Activated CD4-positive, alpha-beta T cell treated with anti-CD3 and anti-CD28 coated beads for 36 hours (primary cell): Measurements from ENCODE around the gene RACGAP1. TPM values are rescaled to one million over a fixed set of nuclear protein-coding genes. Genes with fewer than 3 reads are reported as not detected.

ENCODE experiments used
- ATAC-seq: fragments of 200-7000 bp; cut with Tn5 transposase; one replicate; pipeline ENCODE4 v1.10.0; 2021; ENCODE audit warnings: mild to moderate bottlenecking, moderate library complexity
- CTCF ChIA-PET: fragments of 350-600 bp; sonication (Branson Sonifier 250); formaldehyde crosslinking; loops from one replicate; lab custom pipeline; 2021; ENCODE audit warnings: antibody characterized with exemption; lab: Charles Lee
- POLR2A ChIA-PET: fragments of 350-600 bp; sonication (Branson Sonifier 250); formaldehyde crosslinking; loops from one replicate; lab custom pipeline; 2021; ENCODE audit warnings: antibody characterized with exemption, inconsistent platforms; lab: Charles Lee
- DNase-seq: peaks from one replicate; pipeline ENCODE4 v3.0.0-alpha.2; 2020
- H3K27ac Mint-ChIP-seq: one replicate; pipeline ENCODE4 v1.8.0; 2021; ENCODE audit warnings: mixed read lengths
- H3K27me3 Mint-ChIP-seq: one replicate; pipeline ENCODE4 v1.8.0; 2021; ENCODE audit warnings: mixed read lengths
- H3K36me3 Mint-ChIP-seq: one replicate; pipeline ENCODE4 v1.8.0; 2021; ENCODE audit warnings: low read depth, mixed read lengths
- H3K4me1 Mint-ChIP-seq: one replicate; pipeline ENCODE4 v1.8.0; 2021; ENCODE audit warnings: mixed read lengths
- H3K4me3 Mint-ChIP-seq: one replicate; pipeline ENCODE4 v1.8.0; 2021; ENCODE audit warnings: mild to moderate bottlenecking, moderate library complexity, mixed read lengths
- H3K9me3 Mint-ChIP-seq: one replicate; pipeline ENCODE4 v1.8.0; 2021; ENCODE audit warnings: low read depth, mixed read lengths
- intact Hi-C, 2 experiments: fragments of 100-400 bp; cut with DNase I in 1 of 2; cut with micrococcal nuclease in 1 of 2; formaldehyde crosslinking; loops; one replicate each; pipeline versions ENCODE4 v1.14.2 to v1.15.1; 2022 to 2024; cut with DNase I, micrococcal nuclease
- total RNA-seq, 2 experiments: library from RNA; stranded (reverse); gene quantifications; one replicate each; pipeline ENCODE4 v1.2.3, GENCODE V29; 2021

RACGAP1 gene
- total RNA-seq, 2 experiments from 2014 or later: 99.7 to 118 TPM

DNA sequence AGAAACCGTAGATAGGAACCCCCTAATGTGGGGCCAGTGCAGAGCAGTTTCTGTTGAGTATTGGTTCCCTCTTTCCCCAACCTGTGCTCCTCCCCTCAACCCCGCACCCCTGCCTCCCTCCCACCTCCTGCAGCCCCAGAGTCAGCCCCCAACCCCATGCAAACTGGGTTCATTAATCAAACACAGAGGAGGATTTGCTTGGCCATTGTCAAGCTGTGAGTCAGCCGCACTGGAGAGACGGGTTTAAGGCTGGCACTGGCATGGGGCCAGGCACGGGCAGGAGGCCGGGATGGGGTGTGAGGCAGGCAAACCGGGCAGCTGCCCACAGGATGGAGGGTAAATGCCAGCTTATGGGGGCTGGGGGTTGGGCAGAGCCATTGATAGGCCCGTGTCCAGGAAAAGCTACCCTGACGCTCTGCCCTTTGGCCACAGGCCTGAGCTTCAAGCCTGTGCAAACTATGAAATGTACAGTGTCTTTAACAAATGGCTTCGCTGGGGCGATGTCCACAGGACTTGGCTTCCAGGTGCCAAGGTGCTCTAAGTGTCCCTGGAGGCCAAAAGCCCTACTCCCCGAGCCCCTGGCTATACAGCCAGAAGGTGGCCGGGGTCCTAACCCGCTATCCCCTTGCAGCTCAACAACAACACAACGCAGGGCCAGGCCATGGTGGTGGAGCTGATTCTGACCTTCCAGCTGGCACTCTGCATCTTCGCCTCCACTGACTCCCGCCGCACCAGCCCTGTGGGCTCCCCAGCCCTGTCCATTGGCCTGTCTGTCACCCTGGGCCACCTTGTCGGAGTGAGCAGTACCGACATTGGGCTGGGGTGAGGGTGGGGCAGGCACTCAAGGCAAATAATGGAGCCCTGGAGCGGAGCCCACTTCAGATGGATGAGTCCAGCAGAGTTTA lies 62.2 kb downstream of the RACGAP1 start:
- POLR2A ChIA-PET: no interaction called here
- CTCF ChIA-PET: interaction anchor here (0.6 to 1.8 kb wide), 9 partner anchors 15 to 125 kb away, joined by 3 to 7 read pairs (median 3); no protein-coding TSS in a partner anchor
- ATAC-seq (no peak), DNase-seq (no peak)
- Mint-ChIP-seq H3K27me3 (peaks cover 53% of the 10 kb centered on the region), H3K36me3 (no peaks in the 10 kb centered on the region), H3K9me3 (no peaks in the 10 kb centered on the region), H3K4me3 (no peak overlapping the region), H3K4me1 (peaks cover 5% of the 10 kb centered on the region), H3K27ac (no peak overlapping the region)
- intact Hi-C loops: no loop called here

GRCh38 chr12:49961993-49962764 lies 63.1 kb downstream of the RACGAP1 start:
- Mint-ChIP-seq H3K36me3 (no peaks in the 10 kb centered on the region), H3K27ac (no peak overlapping the region), H3K4me1 (peaks cover 5% of the 10 kb centered on the region), H3K27me3 (peaks cover 60% of the 10 kb centered on the region), H3K4me3 (no peak overlapping the region), H3K9me3 (no peaks in the 10 kb centered on the region)
- ATAC-seq: no peak
- intact Hi-C loops: no loop called here
- ChIA-PET POLR2A (no interaction called here), CTCF (interaction anchor here (0.8 to 1.8 kb wide), 4 partner anchors 17 to 108 kb away, joined by 3 to 7 read pairs (median 5); no protein-coding TSS in a partner anchor)
- DNase-seq: no peak

DNA sequence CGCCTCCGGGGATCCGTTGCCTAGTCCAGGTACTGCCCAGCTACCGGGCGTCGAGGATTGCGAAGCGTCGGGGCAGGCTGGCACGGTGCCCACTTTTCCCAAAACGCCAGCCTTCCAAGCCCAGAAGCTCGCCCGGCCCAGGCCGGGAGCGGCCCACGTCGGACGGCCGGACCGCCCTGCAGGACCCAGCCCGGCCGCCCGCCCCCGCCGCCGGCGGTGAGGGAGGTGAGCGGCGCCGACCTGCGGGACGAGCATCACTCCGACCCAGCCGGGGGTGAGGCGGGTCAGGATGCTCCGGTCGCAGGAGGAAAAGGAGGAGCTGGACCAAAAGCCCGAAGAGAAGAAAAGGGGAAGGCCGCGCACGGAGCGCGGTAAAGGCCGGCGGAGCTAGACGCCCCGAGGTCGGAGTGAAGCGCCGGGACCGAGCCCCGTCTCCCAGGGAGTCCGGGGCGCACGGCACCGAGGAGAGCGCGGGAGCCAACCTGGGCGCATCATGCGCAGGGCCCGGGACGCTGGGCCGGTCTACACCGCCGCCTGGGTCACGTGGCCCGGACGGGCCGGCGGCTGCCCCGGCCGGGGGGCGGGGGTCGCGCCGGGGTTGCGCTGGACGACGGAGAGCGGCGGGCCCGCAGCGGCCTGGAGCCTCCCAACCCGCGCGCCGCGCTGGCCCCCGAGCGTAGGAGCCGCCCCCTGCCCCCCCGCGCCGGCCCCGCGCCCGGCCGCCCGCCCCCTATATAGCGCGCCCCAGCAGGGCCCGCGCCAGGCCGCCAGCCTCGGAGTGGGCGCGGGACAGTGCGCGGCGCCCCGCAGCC lies 64.0 kb downstream of the RACGAP1 start, which contains the start of gene AQP5:
TSS of gene AQP5 (plus strand) at position 762 of the 812 bp plus-strand sequence. CDS start 146 bp downstream, outside the sequence.
- POLR2A ChIA-PET: no interaction called here
- H3K4me1 Mint-ChIP-seq: peaks cover 5% of the 10 kb centered on the region
- H3K27ac Mint-ChIP-seq: no peak within 1 kb of the TSS
- no peaks in the 10 kb centered on the region for H3K36me3 Mint-ChIP-seq
- H3K4me3 Mint-ChIP-seq: no peak within 1 kb of the TSS
- no peaks in the 10 kb centered on the region for H3K9me3 Mint-ChIP-seq
- H3K27me3 Mint-ChIP-seq: peaks cover 64% of the 10 kb centered on the region
- intact Hi-C loops: no loop called here
- peak; percentile 36 for ATAC-seq
- DNase-seq: no peak
- CTCF ChIA-PET: interaction anchor here (0.7 to 1.4 kb wide), 3 partner anchors 60 to 96 kb away, joined by 3 read pairs; no protein-coding TSS in a partner anchor

GRCh38 chr12:49960474-49961110 lies 64.7 kb downstream of the RACGAP1 start:
- Mint-ChIP-seq H3K4me3 (no peak overlapping the region), H3K27ac (no peak overlapping the region), H3K27me3 (peaks cover 60% of the 10 kb centered on the region), H3K36me3 (no peaks in the 10 kb centered on the region), H3K4me1 (peaks cover 5% of the 10 kb centered on the region), H3K9me3 (no peaks in the 10 kb centered on the region)
- ChIA-PET POLR2A (no interaction called here), CTCF (interaction anchor here (0.8 to 2.3 kb wide), 4 partner anchors 9 to 96 kb away, joined by 3 to 14 read pairs (median 3); no protein-coding TSS in a partner anchor)
- no peak for DNase-seq
- intact Hi-C loops: no loop called here
- no peak for ATAC-seq

GRCh38 chr12:49959685-49960473 lies 65.4 kb downstream of the RACGAP1 start:
- ChIA-PET CTCF (interaction anchor here (1.0 to 2.5 kb wide), 5 partner anchors 7 to 33 kb away, joined by 3 to 14 read pairs (median 3); no protein-coding TSS in a partner anchor), POLR2A (no interaction called here)
- ATAC-seq (no peak), DNase-seq (no peak)
- peaks cover 5% of the 10 kb centered on the region for H3K4me1 Mint-ChIP-seq
- H3K9me3 Mint-ChIP-seq: no peaks in the 10 kb centered on the region
- intact Hi-C loops: no loop called here
- H3K36me3 Mint-ChIP-seq: no peaks in the 10 kb centered on the region
- no peak overlapping the region for H3K27ac Mint-ChIP-seq
- H3K4me3 Mint-ChIP-seq: no peak overlapping the region
- H3K27me3 Mint-ChIP-seq: peaks cover 58% of the 10 kb centered on the region

DNA sequence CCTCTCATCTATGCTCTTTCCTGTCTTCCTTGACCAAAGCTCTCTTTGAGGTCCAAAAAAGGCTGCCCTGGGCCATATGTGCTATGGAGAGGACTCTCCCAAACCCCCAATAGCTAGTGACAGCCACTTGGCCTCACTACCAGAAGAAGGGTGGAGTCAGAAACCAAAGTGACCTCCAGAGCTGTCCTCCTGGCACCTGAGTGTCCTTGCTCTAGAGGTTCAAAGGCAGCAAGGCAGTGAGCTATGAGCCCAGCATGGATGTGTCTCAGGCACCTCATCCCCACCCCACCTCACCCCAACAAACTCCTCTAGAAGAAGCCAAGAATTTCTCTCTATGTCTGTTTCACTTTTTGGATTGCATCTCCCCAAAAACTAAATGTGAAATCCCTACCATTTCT lies 67.7 kb downstream of the RACGAP1 start:
- Mint-ChIP-seq H3K9me3 (no peaks in the 10 kb centered on the region), H3K36me3 (no peaks in the 10 kb centered on the region), H3K4me1 (peaks cover 5% of the 10 kb centered on the region), H3K27me3 (peaks cover 53% of the 10 kb centered on the region), H3K4me3 (no peak overlapping the region), H3K27ac (no peak overlapping the region)
- intact Hi-C loops: no loop called here
- ATAC-seq: no peak
- POLR2A ChIA-PET: no interaction called here
- no peak for DNase-seq
- CTCF ChIA-PET: interaction anchor here (1.0 to 2.5 kb wide), 2 partner anchors 9 to 12 kb away, joined by 4 to 14 read pairs; no protein-coding TSS in a partner anchor

DNA sequence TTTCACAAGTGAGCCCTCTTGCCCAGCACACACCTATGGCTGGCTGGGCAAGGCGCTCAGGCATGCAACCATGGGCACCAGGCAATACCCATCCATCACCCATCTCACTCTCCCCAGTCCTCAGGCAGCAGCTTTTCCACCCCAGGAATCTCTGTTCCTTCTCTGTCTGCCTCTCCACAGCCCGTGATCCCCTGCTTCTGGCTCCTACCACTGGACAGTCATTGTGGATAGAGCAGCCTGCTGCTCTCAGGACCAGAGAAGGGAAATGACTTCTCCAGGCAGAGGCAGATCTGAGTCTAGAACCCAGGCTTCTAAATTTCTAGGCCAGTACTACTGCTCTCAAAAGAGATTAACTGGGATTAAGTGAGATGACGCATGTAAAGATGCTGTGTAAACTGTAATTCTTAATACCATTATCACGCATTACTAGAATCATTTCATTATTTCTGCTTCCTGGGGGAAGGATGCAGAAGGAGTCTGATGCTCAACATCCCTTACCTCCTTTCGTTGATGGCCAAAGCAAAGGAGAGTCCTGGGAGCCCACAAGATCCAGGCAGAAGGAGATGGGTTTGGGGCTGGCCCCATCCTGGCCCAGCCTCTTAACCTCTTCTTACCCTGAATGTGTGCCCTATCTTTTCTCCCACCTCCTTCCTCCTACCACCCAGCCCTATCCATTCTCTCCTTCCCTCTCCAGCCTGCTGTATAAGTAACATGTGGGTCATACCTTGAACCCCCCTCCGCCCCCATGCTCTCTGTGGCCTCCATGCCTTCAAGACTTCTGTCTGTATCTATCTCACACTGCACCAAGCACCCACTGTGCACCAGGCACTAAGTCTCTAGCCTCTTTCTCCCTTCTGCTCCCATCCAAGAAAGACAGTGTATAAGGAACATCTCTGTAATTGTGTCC lies 68.4 kb downstream of the RACGAP1 start:
- ChIA-PET POLR2A (no interaction called here), CTCF (interaction anchor here (1.0 to 2.5 kb wide), 2 partner anchors 10 to 12 kb away, joined by 4 to 14 read pairs; no protein-coding TSS in a partner anchor)
- Mint-ChIP-seq H3K4me1 (peaks cover 5% of the 10 kb centered on the region), H3K27me3 (peaks cover 50% of the 10 kb centered on the region), H3K9me3 (no peaks in the 10 kb centered on the region), H3K4me3 (no peak overlapping the region), H3K27ac (no peak overlapping the region), H3K36me3 (no peaks in the 10 kb centered on the region)
- intact Hi-C loops: no loop called here
- ATAC-seq: no peak
- DNase-seq: no peak

- peaks cover 5% of the 10 kb centered on the region for H3K4me1 Mint-ChIP-seq
- no peaks in the 10 kb centered on the region for H3K9me3 Mint-ChIP-seq
- ChIA-PET CTCF (interaction anchor here (1.4 to 1.7 kb wide), 2 partner anchors 12 to 100 kb away, joined by 3 read pairs; no protein-coding TSS in a partner anchor), POLR2A (no interaction called here)
- no peak overlapping the region for H3K27ac Mint-ChIP-seq
- no peak overlapping the region for H3K4me3 Mint-ChIP-seq
- ATAC-seq (no peak), DNase-seq (no peak)
- no peaks in the 10 kb centered on the region for H3K36me3 Mint-ChIP-seq
- intact Hi-C loops: no loop called here
- H3K27me3 Mint-ChIP-seq: peaks cover 49% of the 10 kb centered on the region
These were observed 69.2 kb downstream of the RACGAP1 start for GRCh38 chr12:49955899-49956662.
